Astrocyte (in vitro differentiated cells and primary cell): ENCODE data around the gene AMACR.

Source experiments
- CTCF ChIP-seq: IDR thresholded peaks from 2 replicates; pipeline ENCODE4 v1.5.1; 2011; ENCODE audit warnings: low read depth, mild to moderate bottlenecking, inconsistent platforms, low read length, moderate library complexity; ENCODE audit not compliant: insufficient read depth
- EZH2 ChIP-seq: IDR thresholded peaks from 2 replicates; pipeline ENCODE4 v1.6.1; 2012; ENCODE audit warnings: mild to moderate bottlenecking, low read length, inconsistent platforms; ENCODE audit not compliant: insufficient read depth

DNA sequence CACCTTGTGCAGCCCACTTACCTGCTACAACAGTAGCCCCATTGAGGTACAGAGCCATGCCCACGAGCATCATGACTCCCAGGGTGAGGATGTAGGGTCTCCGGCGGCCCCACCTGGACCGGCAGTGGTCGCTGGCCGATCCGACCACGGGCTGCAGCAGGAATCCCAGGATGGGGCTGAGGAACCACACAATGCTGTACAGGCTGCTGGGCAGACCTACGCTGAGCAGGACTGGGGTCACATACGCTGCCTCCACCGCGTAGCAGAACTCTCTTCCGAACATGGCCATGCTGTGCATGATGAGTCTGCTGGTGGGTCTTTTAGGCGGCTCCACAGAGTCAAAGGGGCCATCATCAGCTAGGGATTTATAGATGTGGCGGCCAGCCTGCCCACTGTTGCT, 23.7 kb downstream of the AMACR start:
- TF ChIP-seq CTCF (no peak), EZH2 (no peak)
